SH-SY5Y (cell line): ENCODE measurements around the gene CORIN.

Source experiments
- GATA2 ChIP-seq: IDR thresholded peaks from 2 replicates; pipeline ENCODE4 v1.6.1; 2011; ENCODE audit warnings: mild to moderate bottlenecking, low read depth, low read length
- GATA3 ChIP-seq: IDR thresholded peaks from 2 replicates; pipeline ENCODE4 v1.6.1; 2011; ENCODE audit warnings: low read depth, mild to moderate bottlenecking, low read length, moderate library complexity

- TF ChIP-seq GATA2 (peak; percentile 48; the same call in 1 of the 2 replicates), GATA3 (peak; percentile 71)
Observed at GRCh38 chr4:47562297-47562696, 275.6 kb downstream of the CORIN start.
